ENCODE data around the gene SLX9.
A peak's percentile ranks its signal among the peaks of the same experiment; 100 is the strongest.

GRCh38 chr21:44949779-44950198 is 10.0 kb downstream of the SLX9 start:
- peak; percentile 87 to 94 for TF ChIP-seq CTCF (conservative IDR thresholded peaks at IDR 0.05 in 1 of 2, IDR thresholded peaks at IDR 0.05 in 1 of 2; ENCODE audit: extremely low read depth in 1 of 2, insufficient read depth in 1 of 2, low read depth in 1 of 2, low read length in 2 of 2)
- no peak for TF ChIP-seq EZH2 (IDR thresholded peaks at IDR 0.05; ENCODE audit: borderline replicate concordance, low read length)
